Measurements from ENCODE around the gene HSPB7. TPM values are rescaled to one million over a fixed set of nuclear protein-coding genes. Genes with fewer than 3 reads are reported as not detected.

Gene HSPB7
- polyA plus RNA-seq, 1 experiment = 3.5 TPM

DNA sequence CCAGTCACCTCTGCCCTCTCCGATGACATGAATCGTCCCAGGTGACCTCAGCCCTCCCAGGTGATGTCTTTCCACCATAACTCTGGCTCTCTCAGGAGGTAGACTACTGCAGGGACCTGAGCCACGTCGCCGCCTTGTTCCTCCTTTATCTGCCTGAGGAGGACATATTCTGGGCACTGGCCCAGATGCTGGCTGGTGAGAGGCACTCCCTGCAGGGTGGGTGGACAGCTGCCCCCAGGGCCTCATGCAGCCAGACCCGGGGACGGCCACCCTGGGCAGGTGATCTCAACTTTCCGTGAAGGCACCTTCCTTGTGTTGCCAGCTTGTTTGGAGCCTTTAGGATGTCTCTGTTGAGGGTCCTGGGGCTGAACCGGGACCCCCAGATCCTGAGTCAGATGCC is 28.1 kb downstream of the HSPB7 start:
- CTCF ChIA-PET = no interaction called here
- DNase-seq (ENCODE audit: low read depth, low spot score) = no peak
- no peaks in the 10 kb centered on the region; the same call in 1 of the 2 replicates for H3K9me3 ChIP-seq (ENCODE audit: control insufficient read depth, insufficient read depth, low read length)

DNA sequence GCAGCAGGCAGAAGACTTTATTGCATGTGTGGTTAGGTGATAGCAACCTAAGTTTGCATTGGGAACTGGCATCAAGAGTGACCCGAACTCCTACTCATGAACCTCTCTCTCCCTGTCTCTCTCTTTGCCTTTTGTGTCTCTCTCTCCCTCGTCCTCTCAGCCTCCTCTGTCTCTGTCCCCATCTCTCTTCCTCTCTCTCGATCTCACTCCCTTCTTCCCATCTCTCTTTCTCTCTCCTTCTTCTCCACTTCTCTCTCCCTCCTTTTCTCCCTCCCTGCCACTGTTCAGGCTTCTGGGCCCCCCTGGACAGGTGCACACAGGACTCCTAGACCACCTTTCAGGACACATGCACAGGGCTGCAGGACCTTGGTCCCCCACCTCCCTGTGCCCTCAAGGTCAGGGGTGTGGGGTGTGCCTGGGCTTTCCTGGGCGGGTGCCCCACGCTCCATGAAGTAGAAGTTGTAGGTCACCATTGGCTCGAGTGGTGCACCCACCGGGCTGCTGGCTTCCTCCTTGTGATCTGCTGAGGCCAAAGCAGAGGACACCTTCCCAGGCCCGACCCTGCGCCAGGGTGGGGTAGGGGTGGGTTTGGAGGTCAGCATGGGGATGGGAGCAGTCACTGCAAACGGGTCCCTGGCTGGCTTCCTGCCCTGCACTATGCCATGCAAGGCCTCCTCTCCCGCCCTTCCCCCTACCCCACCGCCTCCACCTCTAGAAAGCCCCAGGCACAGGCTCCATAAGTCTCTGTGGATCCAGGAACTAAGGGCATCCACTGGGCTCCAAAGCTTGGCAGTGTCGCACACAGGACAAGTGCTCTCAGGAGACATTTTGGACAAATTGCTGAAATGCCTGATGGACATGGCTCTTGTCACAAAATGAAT is 28.7 kb downstream of the HSPB7 start:
- ChIA-PET POLR2A (no interaction called here), CTCF (no interaction called here)
- H3K27me3 ChIP-seq (ENCODE audit: control insufficient read depth, insufficient read depth, low read length) = peaks cover 2% of the 10 kb centered on the region
- no peak overlapping the region for H3K27ac ChIP-seq (ENCODE audit: low read depth, low read length)
- TF ChIP-seq, protein P1, sequence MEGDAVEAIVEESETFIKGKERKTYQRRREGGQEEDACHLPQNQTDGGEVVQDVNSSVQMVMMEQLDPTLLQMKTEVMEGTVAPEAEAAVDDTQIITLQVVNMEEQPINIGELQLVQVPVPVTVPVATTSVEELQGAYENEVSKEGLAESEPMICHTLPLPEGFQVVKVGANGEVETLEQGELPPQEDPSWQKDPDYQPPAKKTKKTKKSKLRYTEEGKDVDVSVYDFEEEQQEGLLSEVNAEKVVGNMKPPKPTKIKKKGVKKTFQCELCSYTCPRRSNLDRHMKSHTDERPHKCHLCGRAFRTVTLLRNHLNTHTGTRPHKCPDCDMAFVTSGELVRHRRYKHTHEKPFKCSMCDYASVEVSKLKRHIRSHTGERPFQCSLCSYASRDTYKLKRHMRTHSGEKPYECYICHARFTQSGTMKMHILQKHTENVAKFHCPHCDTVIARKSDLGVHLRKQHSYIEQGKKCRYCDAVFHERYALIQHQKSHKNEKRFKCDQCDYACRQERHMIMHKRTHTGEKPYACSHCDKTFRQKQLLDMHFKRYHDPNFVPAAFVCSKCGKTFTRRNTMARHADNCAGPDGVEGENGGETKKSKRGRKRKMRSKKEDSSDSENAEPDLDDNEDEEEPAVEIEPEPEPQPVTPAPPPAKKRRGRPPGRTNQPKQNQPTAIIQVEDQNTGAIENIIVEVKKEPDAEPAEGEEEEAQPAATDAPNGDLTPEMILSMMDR (IDR thresholded peaks at IDR 0.05; ENCODE audit: low read depth, low read length) = no peak
- no peak overlapping the region for H3K4me3 ChIP-seq (ENCODE audit: low read depth, low read length)
- no peak for DNase-seq (ENCODE audit: low read depth, low spot score)
- no peaks in the 10 kb centered on the region; the same call in 1 of the 2 replicates for H3K9me3 ChIP-seq (ENCODE audit: control insufficient read depth, insufficient read depth, low read length)

More for the DNA sequence above, 28.1 kb downstream of the HSPB7 start:
- Histone ChIP-seq H3K27me3 (ENCODE audit: control insufficient read depth, insufficient read depth, low read length) (peaks cover 2% of the 10 kb centered on the region), H3K27ac (ENCODE audit: low read depth, low read length) (no peak overlapping the region), H3K4me3 (ENCODE audit: low read depth, low read length) (no peak overlapping the region)
- TF ChIP-seq, protein P1 (IDR thresholded peaks at IDR 0.05; ENCODE audit: low read depth, low read length) = no peak
- POLR2A ChIA-PET = no interaction called here

- H3K4me3 ChIP-seq (ENCODE audit: low read depth, low read length) = no peak overlapping the region
- POLR2A ChIA-PET = no interaction called here
Observed at GRCh38 chr1:15985611-15986297, 32.1 kb downstream of the HSPB7 start.

GRCh38 chr1:15983275-15983674 is 34.6 kb downstream of the HSPB7 start:
- CTCF ChIA-PET = interaction anchor here (0.9 kb wide), 1 partner anchor 11 kb away, joined by 3 read pairs; no protein-coding TSS in a partner anchor

More at GRCh38 chr1:15985611-15986297, 32.1 kb downstream of the HSPB7 start:
- H3K9me3 ChIP-seq (ENCODE audit: control insufficient read depth, insufficient read depth, low read length) = no peaks in the 10 kb centered on the region; the same call in 1 of the 2 replicates
- no peak overlapping the region for H3K27ac ChIP-seq (ENCODE audit: low read depth, low read length)
- H3K27me3 ChIP-seq (ENCODE audit: control insufficient read depth, insufficient read depth, low read length) = peaks cover 2% of the 10 kb centered on the region
- TF ChIP-seq, protein P1 (IDR thresholded peaks at IDR 0.05; ENCODE audit: low read depth, low read length) = no peak
- DNase-seq (ENCODE audit: low read depth, low spot score) = no peak
- CTCF ChIA-PET = interaction anchor here (1.5 to 1.6 kb wide), 2 partner anchors 9 to 170 kb away, joined by 6 to 11 read pairs; no protein-coding TSS in a partner anchor

More at GRCh38 chr1:15983275-15983674, 34.6 kb downstream of the HSPB7 start:
- Histone ChIP-seq H3K4me3 (ENCODE audit: low read depth, low read length) (no peak overlapping the region), H3K27me3 (ENCODE audit: control insufficient read depth, insufficient read depth, low read length) (peaks cover 2% of the 10 kb centered on the region), H3K9me3 (ENCODE audit: control insufficient read depth, insufficient read depth, low read length) (no peaks in the 10 kb centered on the region), H3K27ac (ENCODE audit: low read depth, low read length) (no peak overlapping the region)
- TF ChIP-seq, protein P1 (IDR thresholded peaks at IDR 0.05; ENCODE audit: low read depth, low read length) = no peak
- DNase-seq (ENCODE audit: low read depth, low spot score) = no peak
- POLR2A ChIA-PET = no interaction called here

All from AG04450 (cell line).